DMS79 (cell line): Measurements from ENCODE around the gene ARPP21.
A peak's percentile ranks its signal among the peaks of the same experiment; 100 is the strongest.
"Not testable (repeated sequence)": the region's sequence is repeated elsewhere in the genome, so short reads cannot be mapped to it uniquely, and the experiment has no call there.

Experiments
- DNase-seq: peaks from one replicate; lab custom pipeline; 2025; lab: John Stamatoyannopoulos, UW

Gene ARPP21

GRCh38 chr3:35639254-35640186 is at the start of gene ARPP21:
Gene ARPP21 (plus strand): TSS chr3:35639525. CDS start chr3:35681752, 42,227 bp downstream.
- peak; percentile 23 for DNase-seq

- DNase-seq, result no peak
These were observed 46.6 kb upstream of the ARPP21 start for GRCh38 chr3:35592589-35593295.

- no peak for DNase-seq
These were observed 44.6 kb upstream of the ARPP21 start for GRCh38 chr3:35594739-35595138.

- no peak for DNase-seq
These were observed 42.9 kb upstream of the ARPP21 start for GRCh38 chr3:35596335-35596995.

- DNase-seq, result no peak
These were observed 41.8 kb upstream of the ARPP21 start for GRCh38 chr3:35597490-35597889.

GRCh38 chr3:35598804-35599203 is 40.5 kb upstream of the ARPP21 start:
- DNase-seq, result no peak

GRCh38 chr3:35601959-35602358 is 37.4 kb upstream of the ARPP21 start:
- no peak for DNase-seq

GRCh38 chr3:35602395-35602936 is 36.9 kb upstream of the ARPP21 start:
- DNase-seq, result no peak

GRCh38 chr3:35616346-35616745 is 23.0 kb upstream of the ARPP21 start:
- DNase-seq, result no peak

GRCh38 chr3:35617370-35617769 is 22.0 kb upstream of the ARPP21 start:
- DNase-seq, result no peak

GRCh38 chr3:35620238-35620637 is 19.1 kb upstream of the ARPP21 start:
- DNase-seq, result not testable (repeated sequence)

GRCh38 chr3:35624698-35625097 is 14.6 kb upstream of the ARPP21 start:
- no peak for DNase-seq

GRCh38 chr3:35633332-35634124 is 5.8 kb upstream of the ARPP21 start:
- no peak for DNase-seq

GRCh38 chr3:35635407-35635806 is 3.9 kb upstream of the ARPP21 start:
- DNase-seq, result no peak

- no peak for DNase-seq
These were observed 3.2 kb upstream of the ARPP21 start for GRCh38 chr3:35635926-35636683.

- no peak for DNase-seq
These were observed 910 bp upstream of the ARPP21 start for GRCh38 chr3:35638251-35638979.

- no peak for DNase-seq
These were observed 408 bp upstream of the ARPP21 start for GRCh38 chr3:35638980-35639253.

- no peak for DNase-seq
These were observed 1.2 kb downstream of the ARPP21 start for GRCh38 chr3:35640190-35641165.

GRCh38 chr3:35641331-35641730 is 2.0 kb downstream of the ARPP21 start:
- DNase-seq, result no peak
